NCI-H82 treated with DMSO at 0.1 percent for 48 hours (cell line): ENCODE measurements around the gene NBPF1.
A peak's percentile ranks its signal among the peaks of the same experiment; 100 is the strongest.
"Not testable (repeated sequence)": the region's sequence is repeated elsewhere in the genome, so short reads cannot be mapped to it uniquely, and the experiment has no call there.

Source experiments
- DNase-seq: peaks from one replicate; lab custom pipeline; 2025; ENCODE audit not compliant: unreplicated experiment; lab: John Stamatoyannopoulos, UW

The NBPF1 gene

DNA sequence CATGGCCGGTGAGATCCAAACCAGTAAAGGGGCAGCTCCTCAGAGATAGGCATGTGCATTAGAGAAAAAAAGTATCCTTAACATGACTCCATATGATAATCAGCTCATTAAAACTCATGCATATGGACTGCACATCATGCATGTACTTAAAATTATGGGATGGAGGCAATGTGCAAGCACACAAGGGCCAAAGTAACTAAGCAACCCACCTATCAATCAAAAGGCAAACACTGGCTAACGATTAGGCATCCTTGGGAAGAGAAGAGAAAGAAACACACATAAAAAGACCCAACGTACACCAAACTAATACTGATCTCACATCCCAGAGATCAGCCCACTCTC, 94.5 kb downstream of the NBPF1 start:
- not testable (repeated sequence) for DNase-seq

GRCh38 chr1:16516694-16517410, 96.5 kb downstream of the NBPF1 start:
- DNase-seq, result not testable (repeated sequence)

GRCh38 chr1:16514107-16515055, 99.0 kb downstream of the NBPF1 start, which contains the start of gene RNU1-1:
RNU1-1 (minus strand) TSS chr1:16514285.
- DNase-seq, result peak; percentile 87

GRCh38 chr1:16513412-16514106, 99.8 kb downstream of the NBPF1 start:
- peak; percentile 98 for DNase-seq

DNA sequence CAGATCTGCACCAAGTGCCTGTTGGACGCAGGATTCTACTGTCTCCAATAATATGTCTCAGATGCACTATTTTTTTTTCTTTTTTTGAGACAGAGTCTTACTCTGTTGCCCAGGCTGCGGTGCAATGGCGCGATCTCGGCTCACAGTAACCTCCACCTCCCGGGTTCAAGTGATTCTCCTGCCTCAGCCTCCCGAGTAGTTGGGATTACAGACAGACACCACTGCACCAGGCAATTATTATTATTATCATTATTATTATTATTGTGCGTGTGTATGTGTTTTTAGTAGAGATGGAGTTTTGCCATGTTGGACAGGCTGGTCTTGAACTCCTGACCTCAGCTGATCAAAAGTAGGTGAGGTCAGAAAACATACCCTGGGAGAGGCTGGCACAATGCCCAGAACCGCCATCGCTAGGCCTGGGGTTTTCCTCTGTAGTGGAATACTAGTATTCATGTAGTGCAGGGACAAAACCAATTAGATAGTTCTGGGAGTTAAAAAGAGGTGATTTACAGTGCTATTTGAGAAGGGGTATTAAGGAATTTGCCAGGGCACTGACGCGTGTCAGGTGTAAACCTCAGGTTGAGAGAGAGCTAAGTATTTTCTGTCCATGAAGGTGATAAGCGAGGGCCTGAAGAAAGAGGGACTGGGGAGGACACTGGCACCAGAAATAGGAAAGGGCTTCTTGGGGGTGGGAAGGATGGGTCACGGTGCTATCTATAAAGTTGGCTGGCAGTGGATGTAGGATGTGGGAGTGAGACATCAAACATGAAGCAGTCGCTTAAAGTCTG, 100.5 kb downstream of the NBPF1 start:
- DNase-seq, result peak; percentile 77
